ENCODE measurements around the gene YWHAG.
"Not testable (repeated sequence)": the region's sequence is repeated elsewhere in the genome, so short reads cannot be mapped to it uniquely, and the experiment has no call there.

YWHAG gene

DNA sequence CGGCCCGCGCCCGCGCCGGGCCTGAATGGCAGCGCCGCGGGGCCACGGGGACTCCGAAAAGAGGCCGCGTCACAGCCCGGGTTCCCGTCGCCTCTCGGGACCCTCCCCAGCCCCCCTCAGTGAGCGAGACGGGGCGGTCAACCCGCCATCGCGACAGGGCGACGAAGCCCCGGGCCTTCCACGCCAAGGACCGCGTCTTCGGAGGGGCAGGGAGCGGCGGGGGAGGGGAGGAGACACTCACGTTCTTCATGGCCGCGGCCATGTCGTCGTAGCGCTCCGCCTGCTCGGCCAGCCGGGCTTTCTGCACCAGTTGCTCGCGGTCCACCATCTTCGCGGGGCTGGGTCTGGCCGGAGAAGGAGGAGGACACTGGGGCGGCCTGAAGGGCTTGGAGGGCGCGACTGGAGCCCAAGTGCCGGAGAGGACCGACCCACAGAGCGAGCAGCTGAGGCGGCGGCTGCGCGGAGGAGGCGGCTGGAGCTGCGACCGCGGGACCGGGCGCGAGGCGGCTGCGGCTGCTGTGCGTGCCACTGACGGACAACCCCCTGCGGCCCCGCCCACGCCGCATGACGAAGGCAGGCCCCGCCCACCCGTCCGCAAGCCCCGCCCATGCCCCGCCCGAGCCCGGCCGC lies at the start of gene YWHAG:
Gene YWHAG, minus strand, starts transcription at position 511 of the 630 bp plus-strand sequence. Its CDS starts 183 bp downstream, at position 328.
- DNase-seq = peak; percentile 90 to 98

DNA sequence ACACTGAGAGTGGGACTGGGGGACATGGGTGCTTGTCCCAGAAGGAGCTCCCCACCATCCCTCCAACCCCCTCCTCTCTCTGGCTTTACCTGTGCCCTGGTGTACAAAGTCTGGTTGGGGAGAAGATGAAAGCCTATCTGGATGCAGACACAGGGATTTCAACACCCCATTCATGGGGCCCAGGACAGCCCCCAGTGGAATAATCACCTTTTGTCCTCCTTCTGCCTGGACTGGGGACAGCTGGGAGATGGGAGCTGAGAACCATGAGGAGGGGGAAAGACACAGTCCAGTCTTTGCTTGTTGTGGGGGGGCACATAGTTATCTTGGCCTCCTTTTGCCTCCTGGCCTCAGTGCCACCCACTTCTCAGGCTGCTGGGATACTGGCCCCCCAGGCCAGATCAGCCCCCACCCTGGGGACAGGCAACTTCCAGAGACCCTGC lies 49.4 kb upstream of the YWHAG start:
- DNase-seq = no peak

DNA sequence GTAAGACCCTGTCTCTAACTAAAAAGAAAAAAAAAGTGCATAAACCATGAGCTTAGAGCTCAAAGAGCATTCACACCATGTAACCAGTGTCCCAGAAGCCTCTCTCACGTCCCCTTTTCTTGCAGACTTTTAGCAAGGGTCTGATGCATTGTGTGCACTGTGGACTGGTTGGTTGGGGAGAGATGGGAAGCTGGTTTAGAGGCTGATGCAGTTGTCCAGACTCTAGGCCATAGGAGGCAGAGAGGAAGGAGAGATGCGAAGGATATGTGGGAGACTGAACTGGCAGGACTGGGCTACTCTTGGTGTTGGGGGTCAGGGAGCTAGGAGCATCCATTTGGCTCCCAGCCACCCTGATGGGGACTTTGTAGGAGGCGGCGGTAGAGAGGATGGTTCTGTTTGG lies 48.9 kb upstream of the YWHAG start:
- DNase-seq = no peak

GRCh38 chr7:76405738-76406137 lies 46.9 kb upstream of the YWHAG start:
- DNase-seq = no peak

GRCh38 chr7:76403780-76404494 lies 45.1 kb upstream of the YWHAG start:
- peak in 1 of 2 donors; percentile 20 for DNase-seq

- not testable (repeated sequence) for DNase-seq
Measured at GRCh38 chr7:76403097-76403496, 44.3 kb upstream of the YWHAG start.

- no peak for DNase-seq
Measured at GRCh38 chr7:76400248-76400647, 41.5 kb upstream of the YWHAG start.

DNA sequence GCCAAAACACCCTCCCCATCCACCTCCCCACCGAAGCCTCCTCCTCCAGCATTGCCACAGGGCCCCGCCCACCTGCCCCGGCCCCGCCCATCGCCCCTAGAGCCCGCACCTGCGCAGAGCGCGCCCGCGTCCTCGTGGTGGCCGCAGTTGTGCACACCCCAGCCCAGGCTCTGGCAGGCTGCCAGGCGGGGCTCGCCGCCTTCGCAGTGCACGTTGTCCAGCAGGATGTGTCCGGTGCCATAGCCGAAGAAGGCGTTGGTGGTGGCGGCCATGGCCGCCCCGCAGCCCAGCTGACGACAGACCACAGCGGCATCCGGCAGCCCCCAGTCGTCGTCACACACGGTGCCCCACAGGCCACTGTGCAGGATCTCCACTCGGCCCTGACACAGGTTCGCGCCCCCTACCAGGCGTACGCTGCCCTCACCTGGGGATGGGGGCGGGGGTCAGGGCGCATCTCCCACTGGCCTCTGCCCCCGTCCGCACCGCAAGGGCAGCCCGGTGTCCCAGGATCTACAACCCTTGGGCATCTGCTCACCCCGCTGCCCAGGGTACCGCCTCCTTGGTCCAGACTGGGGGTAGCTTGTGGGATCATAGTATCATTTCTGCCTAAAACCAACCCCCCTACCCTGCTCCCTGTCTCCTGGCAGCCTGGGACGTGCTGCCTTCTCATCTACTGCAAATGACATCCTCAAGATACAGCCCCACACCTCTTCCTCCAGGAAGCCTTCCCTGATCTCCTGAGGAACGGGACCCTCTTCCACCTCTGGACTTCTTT lies 38.8 kb upstream of the YWHAG start:
- DNase-seq = peak; percentile 46 to 58

DNA sequence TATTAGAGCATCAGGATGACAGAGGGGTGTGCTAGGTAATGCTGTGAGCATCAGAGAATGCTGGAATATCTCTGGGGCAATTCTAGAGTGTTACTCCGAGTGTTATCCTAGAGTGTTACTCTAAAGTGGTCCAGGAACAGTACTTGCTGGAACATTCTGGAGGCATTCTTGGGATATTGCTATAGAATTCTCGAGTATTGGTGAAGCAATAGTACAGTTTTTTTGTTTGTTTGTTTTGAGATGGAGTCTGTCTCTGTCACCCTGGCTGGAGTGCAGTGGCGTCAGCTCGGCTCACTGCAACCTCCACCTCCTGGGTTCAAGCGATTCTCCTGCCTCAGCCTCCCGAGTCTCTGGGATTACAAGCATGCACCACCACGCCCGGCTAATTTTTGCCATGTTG lies 38.1 kb upstream of the YWHAG start:
- no peak for DNase-seq

- DNase-seq = peak in 1 of 2 donors; percentile 10
Measured at GRCh38 chr7:76395965-76396726, 37.4 kb upstream of the YWHAG start.

DNA sequence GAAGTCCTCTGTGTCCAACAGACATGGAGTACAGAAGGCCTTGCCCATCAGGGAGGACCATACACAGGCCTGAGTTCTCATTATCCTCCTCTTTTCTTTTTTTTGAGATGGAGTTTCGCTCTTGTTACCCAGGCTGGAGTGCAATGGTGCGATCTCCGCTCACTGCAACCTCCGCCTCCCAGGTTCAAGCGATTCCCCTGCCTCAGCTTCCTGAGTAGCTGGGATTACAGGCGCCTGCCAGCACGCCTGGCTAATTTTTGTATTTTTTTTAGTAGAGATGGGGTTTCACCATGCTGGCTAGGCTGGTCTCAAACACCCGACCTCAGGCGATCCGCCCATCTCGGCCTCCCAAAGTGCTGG lies 36.8 kb upstream of the YWHAG start:
- not testable (repeated sequence) for DNase-seq

DNA sequence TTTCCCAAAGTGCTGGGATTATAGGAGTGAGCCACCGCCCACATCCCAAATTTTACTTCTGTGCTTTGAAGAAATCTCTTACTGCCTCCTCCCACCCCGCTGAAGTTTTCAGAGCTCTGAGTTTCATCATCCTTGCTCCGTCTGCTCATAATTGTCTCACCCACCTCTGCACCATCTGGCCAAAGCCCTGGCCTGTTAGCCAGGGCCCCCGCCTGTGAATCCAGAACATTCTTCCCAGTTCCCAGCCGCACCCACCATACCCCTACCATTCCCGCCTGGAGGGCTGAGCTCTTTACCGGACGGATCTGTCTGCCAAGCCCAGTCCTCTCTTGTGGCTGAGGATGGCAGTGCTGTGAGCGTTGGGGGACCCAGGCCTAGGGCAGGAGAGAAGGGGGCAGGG lies 36.2 kb upstream of the YWHAG start:
- no peak for DNase-seq

GRCh38 chr7:76393116-76394031 lies 34.6 kb upstream of the YWHAG start:
- DNase-seq = peak; percentile 87 to 92

- no peak for DNase-seq
Measured at GRCh38 chr7:76392531-76393115, 33.8 kb upstream of the YWHAG start.

DNA sequence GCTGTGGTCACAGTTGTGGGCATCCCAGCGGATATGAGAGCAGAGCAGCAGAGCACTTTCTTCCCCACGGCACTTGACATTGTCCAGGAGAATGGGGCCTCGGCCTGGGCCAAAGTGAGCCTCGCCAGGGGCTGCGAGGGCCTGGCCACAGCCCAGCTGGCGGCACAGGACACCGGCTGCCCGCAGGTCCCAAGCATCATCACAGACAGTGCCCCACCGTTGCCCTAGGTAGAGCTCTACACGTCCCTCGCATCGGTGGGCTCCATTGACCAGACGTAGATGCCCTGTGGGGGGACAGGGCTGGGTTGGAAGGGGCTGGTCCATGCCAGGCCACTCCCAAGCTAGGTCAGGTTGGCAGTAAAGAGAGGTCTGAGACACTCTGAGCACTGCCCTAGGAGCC lies 31.3 kb upstream of the YWHAG start:
- no peak for DNase-seq

- not testable (repeated sequence) for DNase-seq
Measured at GRCh38 chr7:76387789-76388188, 29.0 kb upstream of the YWHAG start.

- DNase-seq = no peak
Measured at GRCh38 chr7:76386691-76387260, 28.0 kb upstream of the YWHAG start.

- no peak for DNase-seq
Measured at GRCh38 chr7:76383089-76383944, 24.5 kb upstream of the YWHAG start.

- DNase-seq = no peak
Measured at GRCh38 chr7:76381814-76382213, 23.0 kb upstream of the YWHAG start.

GRCh38 chr7:76380623-76380966 lies 21.8 kb upstream of the YWHAG start:
- no peak for DNase-seq
